HPDE6-E6E7 (cell line): Measurements from ENCODE around the gene TMEM183A.

ENCODE experiments used
- DNase-seq: peaks from one replicate; pipeline ENCODE4 v3.0.0; 2011; ENCODE audit warnings: missing footprints; ENCODE audit errors: extremely low spot score

Gene TMEM183A

DNA sequence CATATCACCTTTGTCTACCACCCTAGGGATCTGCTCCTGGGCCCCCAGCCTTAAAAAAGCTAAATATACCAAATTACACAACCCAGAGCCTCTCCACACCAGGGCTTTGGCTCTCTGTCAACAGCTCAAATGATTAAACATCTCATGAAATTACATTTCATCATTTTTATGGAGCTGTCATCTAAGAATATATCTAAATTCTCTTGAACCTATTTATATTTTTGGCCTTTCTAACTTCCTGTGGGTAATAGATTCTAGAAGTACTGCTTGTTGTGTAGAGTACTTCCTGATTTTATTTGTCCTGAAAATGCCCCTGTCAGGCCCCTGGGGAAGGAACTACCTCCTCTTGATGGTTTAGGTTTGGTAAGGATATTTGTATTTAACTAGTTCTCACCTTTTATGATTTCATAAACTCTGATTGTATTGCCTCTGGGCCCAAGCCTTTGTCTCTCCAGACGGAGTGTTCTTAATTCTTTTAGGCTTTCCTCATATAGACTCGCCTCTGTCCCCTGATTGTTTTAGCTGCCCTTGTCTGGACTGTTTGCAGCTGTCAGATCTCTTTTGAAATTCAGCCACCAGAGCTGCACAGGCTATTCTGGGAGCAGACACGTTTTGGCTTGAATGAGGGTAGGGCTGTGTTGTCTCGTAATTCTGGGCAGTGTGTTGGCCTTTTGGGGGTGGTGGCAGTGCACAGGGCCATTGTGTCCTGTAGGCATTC, 62.0 kb downstream of the TMEM183A start:
- DNase-seq: no peak

DNA sequence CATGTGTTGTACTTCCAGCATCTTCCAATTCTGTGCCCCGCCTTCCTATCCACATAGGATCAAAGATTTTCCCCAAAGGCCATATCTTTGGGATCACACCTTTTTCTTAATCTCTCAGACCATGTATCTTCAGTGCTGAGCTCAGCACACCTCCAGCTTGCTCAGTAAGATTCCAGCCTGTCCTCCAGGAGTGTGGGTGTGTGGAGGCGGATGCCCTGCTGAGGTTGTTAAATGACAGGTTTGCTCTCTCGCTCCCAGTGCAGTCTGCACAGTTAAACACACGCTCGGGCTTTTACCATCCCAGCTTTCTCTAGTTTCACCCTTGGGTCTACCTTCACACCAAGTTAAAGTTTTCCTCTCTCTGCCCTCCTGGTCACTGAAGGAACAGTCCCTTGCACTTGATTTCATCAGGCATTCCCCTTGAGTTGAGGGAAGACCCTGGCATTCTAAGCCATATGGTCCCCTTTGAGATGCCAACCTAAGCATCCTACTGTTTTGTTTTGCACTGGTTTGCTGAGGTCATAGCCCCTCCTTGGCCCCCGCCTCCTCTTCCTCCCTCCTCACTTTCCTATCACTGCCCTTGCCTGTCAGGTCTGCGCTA, 64.9 kb downstream of the TMEM183A start:
- no peak for DNase-seq

GRCh38 chr1:203072911-203073310, 65.7 kb downstream of the TMEM183A start:
- no peak for DNase-seq

GRCh38 chr1:203073469-203073868, 66.3 kb downstream of the TMEM183A start:
- no peak for DNase-seq
